Neural progenitor cell (in vitro differentiated cells): ENCODE results near the gene CDC42BPA. TPM values are rescaled to one million over a fixed set of nuclear protein-coding genes. Genes with fewer than 3 reads are reported as not detected.

Source experiments
- DNase-seq: peaks from one replicate; pipeline ENCODE4 v3.0.0-alpha.2; 2016; ENCODE audit warnings: low spot score
- H2AFZ ChIP-seq: fragments of 200-600 bp; sonication (generic); replicated peaks from 2 replicates; pipeline ENCODE4 v1.6.1; 2016; ENCODE audit warnings: antibody characterized with exemption
- H3F3A ChIP-seq: fragments of 200-600 bp; sonication (generic); 2 replicates; pipeline ENCODE4 v1.6.1; 2016; ENCODE audit warnings: antibody characterized with exemption, low read depth
- H3K27ac ChIP-seq: fragments of 200-600 bp; sonication (generic); 2 replicates; pipeline ENCODE4 v1.5.1; 2016; ENCODE audit warnings: mild to moderate bottlenecking
- H3K27me3 ChIP-seq: fragments of 200-600 bp; sonication (generic); 2 replicates; pipeline ENCODE4 v1.6.1; 2016; ENCODE audit warnings: mild to moderate bottlenecking, moderate library complexity
- H3K36me3 ChIP-seq: fragments of 200-600 bp; sonication (generic); 2 replicates; pipeline ENCODE4 v1.5.1; 2016
- H3K4me1 ChIP-seq: fragments of 200-600 bp; sonication (generic); 2 replicates; pipeline ENCODE4 v1.6.1; 2016; ENCODE audit warnings: mixed run types
- H3K4me2 ChIP-seq: fragments of 200-600 bp; sonication (generic); 2 replicates; pipeline ENCODE4 v1.6.1; 2016
- H3K4me3 ChIP-seq: fragments of 200-600 bp; sonication (generic); 2 replicates; pipeline ENCODE4 v1.5.1; 2016
- H3K79me2 ChIP-seq: fragments of 200-600 bp; sonication (generic); 2 replicates; pipeline ENCODE4 v1.6.1; 2016; ENCODE audit warnings: low read depth
- H3K9ac ChIP-seq: fragments of 200-600 bp; sonication (generic); 2 replicates; pipeline ENCODE4 v1.6.1; 2016
- H3K9me3 ChIP-seq: fragments of 200-600 bp; sonication (generic); 2 replicates; pipeline ENCODE4 v1.5.1; 2016; ENCODE audit warnings: low read depth
- H4K20me1 ChIP-seq: fragments of 200-600 bp; sonication (generic); 2 replicates; pipeline ENCODE4 v1.6.1; 2016; ENCODE audit warnings: low read depth
- H3K27ac Mint-ChIP-seq: 3 replicates; pipeline ENCODE4 v1.8.0; 2021; ENCODE audit warnings: mixed read lengths
- H3K27me3 Mint-ChIP-seq: 2 replicates; pipeline ENCODE4 v1.8.0; 2022; ENCODE audit warnings: low read depth, mild to moderate bottlenecking, inconsistent platforms, moderate library complexity, mixed read lengths; ENCODE audit not compliant: insufficient read depth
- H3K36me3 Mint-ChIP-seq: 3 replicates; pipeline ENCODE4 v1.8.0; 2021; ENCODE audit warnings: mixed read lengths
- H3K4me1 Mint-ChIP-seq: 3 replicates; pipeline ENCODE4 v1.8.0; 2021; ENCODE audit warnings: mixed read lengths
- H3K4me3 Mint-ChIP-seq: 3 replicates; pipeline ENCODE4 v1.8.0; 2021; ENCODE audit warnings: mild to moderate bottlenecking, moderate library complexity, mixed read lengths
- H3K9me3 Mint-ChIP-seq: 3 replicates; pipeline ENCODE4 v1.8.0; 2020; ENCODE audit warnings: mixed read lengths
- CTCF ChIP-seq: fragments of 200-600 bp; sonication (generic); IDR thresholded peaks from 2 replicates; pipeline ENCODE4 v1.5.1; 2017; ENCODE audit warnings: antibody characterized with exemption, mild to moderate bottlenecking
- EZH2 ChIP-seq: fragments of 200-600 bp; sonication (generic); IDR thresholded peaks from 2 replicates; pipeline ENCODE4 v1.6.1; 2017; ENCODE audit warnings: antibody characterized with exemption, mild to moderate bottlenecking, moderate library complexity
- EZH2phosphoT487 ChIP-seq: fragments of 200-600 bp; sonication (generic); IDR thresholded peaks from 2 replicates; pipeline ENCODE4 v1.6.1; 2017; ENCODE audit warnings: antibody characterized with exemption
- total RNA-seq: library from RNA; depleted of rRNA; stranded (reverse); fragments of >200 nt; gene quantifications from 2 replicates; pipeline ENCODE4 v1.2.3, GENCODE V29; 2015; ENCODE audit warnings: low replicate concordance

CDC42BPA gene
- total RNA-seq, 1 donor from 2014 or later: 54.7 TPM

GRCh38 chr1:226982451-226983177 lies 335.7 kb downstream of the CDC42BPA start:
- TF ChIP-seq CTCF (no peak), EZH2 (no peak), EZH2phosphoT487 (no peak)
- H2AFZ ChIP-seq: no peak overlapping the region
- Mint-ChIP-seq H3K4me3 (no peak overlapping the region), H3K27me3 (peaks cover 5% of the 10 kb centered on the region), H3K9me3 (no peaks in the 10 kb centered on the region), H3K27ac (peak overlapping the region; percentile 47), H3K4me1 (peaks cover 5% of the 10 kb centered on the region), H3K36me3 (peaks cover 8% of the 10 kb centered on the region)
- no peak overlapping the region for H3K4me2 ChIP-seq
- H3K79me2 ChIP-seq: no peaks in the 10 kb centered on the region
- H3F3A ChIP-seq: peaks cover under 1% of the 10 kb centered on the region
- H3K27ac ChIP-seq: no peak overlapping the region
- H3K9ac ChIP-seq: no peak overlapping the region
- H3K9me3 ChIP-seq: no peaks in the 10 kb centered on the region
- no peaks in the 10 kb centered on the region for H3K36me3 ChIP-seq
- no peak for DNase-seq
- no peaks in the 10 kb centered on the region for H4K20me1 ChIP-seq
- no peaks in the 10 kb centered on the region for H3K4me1 ChIP-seq
- H3K4me3 ChIP-seq: no peak overlapping the region
- no peaks in the 10 kb centered on the region for H3K27me3 ChIP-seq

GRCh38 chr1:226981838-226982237 lies 336.5 kb downstream of the CDC42BPA start:
- H2AFZ ChIP-seq: no peak overlapping the region
- no peaks in the 10 kb centered on the region for H3K4me1 ChIP-seq
- Mint-ChIP-seq H3K9me3 (no peaks in the 10 kb centered on the region), H3K4me1 (peaks cover 3% of the 10 kb centered on the region), H3K4me3 (no peak overlapping the region), H3K36me3 (peaks cover 4% of the 10 kb centered on the region), H3K27ac (no peak overlapping the region), H3K27me3 (peaks cover 7% of the 10 kb centered on the region)
- H3K9ac ChIP-seq: no peak overlapping the region
- H3K79me2 ChIP-seq: no peaks in the 10 kb centered on the region
- no peaks in the 10 kb centered on the region for H4K20me1 ChIP-seq
- no peaks in the 10 kb centered on the region for H3K27me3 ChIP-seq
- no peak overlapping the region for H3K27ac ChIP-seq
- DNase-seq: no peak
- no peak overlapping the region for H3K4me3 ChIP-seq
- H3K4me2 ChIP-seq: no peak overlapping the region
- TF ChIP-seq EZH2: no peak
- no peak for TF ChIP-seq EZH2phosphoT487
- no peak for TF ChIP-seq CTCF
- H3K36me3 ChIP-seq: no peaks in the 10 kb centered on the region
- no peaks in the 10 kb centered on the region for H3F3A ChIP-seq
- no peaks in the 10 kb centered on the region for H3K9me3 ChIP-seq

GRCh38 chr1:226981386-226981817 lies 336.9 kb downstream of the CDC42BPA start:
- H2AFZ ChIP-seq: no peak overlapping the region
- TF ChIP-seq CTCF: no peak
- TF ChIP-seq EZH2phosphoT487: no peak
- no peak for TF ChIP-seq EZH2
- H3K79me2 ChIP-seq: no peaks in the 10 kb centered on the region
- H3K9ac ChIP-seq: no peak overlapping the region
- H3F3A ChIP-seq: no peaks in the 10 kb centered on the region
- no peaks in the 10 kb centered on the region for H3K4me1 Mint-ChIP-seq
- H3K36me3 ChIP-seq: no peaks in the 10 kb centered on the region
- no peak overlapping the region for H3K27ac Mint-ChIP-seq
- H3K4me3 ChIP-seq: no peak overlapping the region
- DNase-seq: no peak
- no peaks in the 10 kb centered on the region for H3K9me3 ChIP-seq
- H3K9me3 Mint-ChIP-seq: no peaks in the 10 kb centered on the region
- no peaks in the 10 kb centered on the region for H3K27me3 ChIP-seq
- no peak overlapping the region for H3K4me3 Mint-ChIP-seq
- H3K4me1 ChIP-seq: no peaks in the 10 kb centered on the region
- H3K36me3 Mint-ChIP-seq: no peaks in the 10 kb centered on the region
- no peak overlapping the region for H3K27ac ChIP-seq
- no peak overlapping the region for H3K4me2 ChIP-seq
- H4K20me1 ChIP-seq: no peaks in the 10 kb centered on the region
- peaks cover 7% of the 10 kb centered on the region for H3K27me3 Mint-ChIP-seq
